T1000 (cell line): ENCODE data around the gene TP53I13.

Experiments used
- DNase-seq: peaks from one replicate; lab custom pipeline; 2025; ENCODE audit warnings: mixed read lengths; lab: John Stamatoyannopoulos, UW

The TP53I13 gene

DNA sequence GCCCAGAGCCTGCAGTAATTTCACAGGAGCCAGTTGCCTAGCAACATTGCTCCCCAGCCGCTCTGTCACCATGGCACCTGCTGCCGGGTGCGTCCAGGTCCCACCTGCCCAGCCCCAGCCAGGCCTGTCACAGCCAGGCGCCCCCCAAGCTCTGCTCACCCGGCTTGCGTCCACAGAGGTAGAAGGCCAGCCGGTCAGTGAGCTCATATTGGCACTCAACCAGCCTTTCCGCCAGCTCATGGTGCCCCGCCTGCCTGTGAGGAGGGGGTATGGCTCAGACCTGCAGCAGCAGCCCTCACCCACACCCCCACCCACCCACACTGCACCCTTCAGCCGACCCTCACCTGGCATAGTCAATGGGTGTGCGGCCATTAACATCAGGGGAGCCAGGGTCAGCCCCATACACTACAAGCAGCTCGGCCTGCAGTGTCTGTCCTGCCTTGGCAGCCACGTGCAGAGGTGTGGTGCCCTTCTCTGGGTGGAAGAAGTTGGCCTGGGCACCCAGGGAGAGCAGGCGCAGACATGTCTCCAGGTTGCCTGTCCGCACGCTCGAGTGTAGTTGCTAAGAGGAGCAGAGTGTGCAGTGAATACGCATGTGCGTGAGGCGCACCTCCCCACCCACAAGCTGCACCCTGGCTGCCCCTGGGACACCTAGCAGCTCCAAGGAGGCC lies 13.2 kb downstream of the TP53I13 start:
- DNase-seq, result no peak

DNA sequence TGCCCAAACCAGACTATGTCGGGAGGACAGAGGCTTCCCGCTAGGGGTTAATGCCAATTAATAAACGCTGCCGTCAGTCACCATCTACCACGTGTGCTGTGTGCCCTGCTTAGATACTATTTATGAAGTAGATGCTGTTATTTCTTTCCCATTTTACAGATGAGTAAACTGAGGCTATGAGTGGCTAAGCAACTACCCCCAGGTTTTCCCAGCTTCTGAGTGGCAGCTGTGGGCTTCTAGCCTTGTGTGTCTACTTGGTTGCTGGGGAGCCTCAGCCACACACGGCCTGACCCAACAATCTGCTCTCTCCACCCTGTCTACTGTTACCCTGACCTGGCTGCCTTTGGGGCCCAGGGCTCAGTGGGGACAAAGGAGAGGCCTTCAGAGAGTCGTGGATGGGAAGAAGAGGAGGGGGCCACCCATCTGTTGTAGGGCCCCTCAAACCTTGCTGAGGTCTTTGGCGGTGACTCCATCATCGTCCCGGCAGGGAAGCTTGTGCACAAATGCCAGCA lies 13.8 kb downstream of the TP53I13 start:
- no peak for DNase-seq

GRCh38 chr17:29582772-29583171 lies 14.3 kb downstream of the TP53I13 start:
- DNase-seq, result no peak

DNA sequence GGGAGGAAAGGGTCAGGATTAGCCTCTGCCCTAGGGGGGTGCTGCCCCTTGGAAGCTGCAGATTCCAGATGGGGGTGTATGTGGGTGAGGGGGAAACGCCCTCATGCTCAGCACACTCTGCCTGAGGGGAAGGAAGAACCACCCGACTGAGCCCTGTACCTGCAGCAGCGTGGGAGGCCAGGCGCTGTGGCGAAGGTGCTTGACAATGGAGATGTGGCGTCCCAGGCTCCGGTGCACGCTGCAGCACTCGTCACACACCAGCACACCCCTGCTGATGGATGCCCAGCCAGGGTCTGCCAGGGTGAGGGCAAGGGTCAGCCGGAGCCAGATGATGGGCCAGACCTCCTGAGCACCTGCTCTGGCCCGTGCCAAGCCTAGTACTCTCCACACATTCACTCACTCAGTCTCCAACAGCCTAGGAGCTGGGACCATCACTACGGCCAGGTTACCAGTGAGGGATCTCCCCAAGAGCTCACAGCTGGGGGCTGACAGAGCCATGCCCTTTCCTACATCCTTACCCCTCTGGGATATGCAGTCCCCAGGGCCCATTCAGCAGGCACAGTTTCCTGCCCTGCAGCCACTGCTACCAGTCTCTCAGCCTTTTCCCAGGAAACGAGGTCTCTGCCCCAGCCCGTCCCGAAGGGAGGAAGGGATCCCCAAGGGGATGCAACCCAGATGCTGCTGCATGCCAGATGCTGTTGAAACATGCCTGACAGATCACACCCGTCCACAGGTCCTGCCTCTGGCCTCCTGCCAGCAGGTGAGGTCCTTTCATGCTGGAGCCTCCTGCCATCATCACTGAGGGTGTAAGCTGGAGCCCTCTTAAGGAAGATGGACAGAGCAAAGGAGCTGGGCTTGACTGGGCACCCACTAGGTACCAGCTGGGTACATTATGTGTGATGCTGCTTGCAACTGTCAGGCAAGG lies 15.1 kb downstream of the TP53I13 start:
- no peak for DNase-seq

GRCh38 chr17:29584452-29585079 lies 16.1 kb downstream of the TP53I13 start:
- DNase-seq, result no peak

DNA sequence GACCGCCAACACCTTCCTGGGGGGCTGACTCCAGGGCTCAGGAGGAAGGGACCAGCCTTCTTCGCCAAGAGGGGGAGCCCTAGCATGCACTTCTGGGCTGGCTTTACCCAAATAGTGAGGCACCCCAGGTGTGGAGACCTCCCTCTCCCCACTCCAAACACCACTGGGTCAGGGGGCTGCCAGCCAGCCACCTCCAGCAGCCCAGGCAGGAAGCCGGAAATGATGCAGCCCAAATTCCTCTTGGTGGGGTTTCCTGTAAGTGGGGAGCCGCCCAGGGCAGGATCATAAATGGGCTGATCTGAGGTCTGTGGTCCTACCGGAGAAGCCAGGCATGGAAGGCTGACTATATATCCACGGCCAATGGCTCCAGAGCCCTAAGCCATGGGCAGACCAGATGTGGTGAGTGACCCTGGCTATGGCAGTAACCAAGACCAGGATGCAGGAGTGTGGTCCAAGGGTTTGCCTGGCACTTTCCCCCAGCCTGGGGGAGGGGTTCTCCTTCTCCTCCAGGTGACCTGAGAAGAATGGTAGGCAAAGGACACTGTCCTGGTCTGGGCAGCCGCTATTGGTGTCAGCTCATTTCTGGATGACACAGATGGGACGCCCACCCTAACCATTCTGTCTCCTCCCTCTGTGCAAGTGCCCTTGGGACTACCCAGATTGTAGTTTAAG lies 16.7 kb downstream of the TP53I13 start:
- DNase-seq, result no peak

DNA sequence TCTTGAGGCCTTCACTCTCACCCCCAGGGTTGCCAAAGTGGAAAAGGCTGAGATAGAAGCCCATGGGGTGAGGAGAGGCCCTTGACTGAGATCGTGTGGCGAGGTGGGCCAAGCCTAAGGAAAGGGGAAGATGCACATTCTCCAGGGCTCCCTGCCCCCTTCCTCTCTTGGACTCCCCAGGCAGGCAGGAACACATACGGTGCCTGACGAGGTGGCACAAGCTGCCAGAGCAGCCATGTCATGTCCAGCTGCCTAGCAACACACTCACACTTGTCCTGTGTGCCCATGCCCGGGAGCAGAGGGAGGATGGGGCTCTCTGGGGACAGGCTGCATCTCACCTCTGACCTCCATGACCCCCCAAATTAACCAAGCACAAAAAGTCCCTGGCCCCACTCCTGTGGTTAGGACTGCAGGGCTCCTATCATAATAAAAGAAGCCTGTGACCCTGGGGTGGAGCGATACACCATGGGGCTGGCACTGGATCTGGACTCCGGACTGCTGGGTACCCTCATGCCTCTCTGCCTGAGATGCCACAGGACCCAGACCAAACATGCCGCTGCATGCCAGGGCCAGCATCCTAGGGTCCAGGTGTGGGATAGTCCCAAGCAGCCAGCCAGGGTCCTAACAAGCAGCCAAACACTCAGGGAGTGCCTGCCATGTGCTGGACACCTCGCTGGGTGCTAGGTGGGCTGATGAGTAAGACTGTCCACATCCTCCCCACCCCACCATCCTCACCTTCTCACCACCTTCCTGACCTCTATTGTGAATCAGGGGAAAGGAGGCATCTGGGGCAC lies 18.4 kb downstream of the TP53I13 start:
- no peak for DNase-seq

DNA sequence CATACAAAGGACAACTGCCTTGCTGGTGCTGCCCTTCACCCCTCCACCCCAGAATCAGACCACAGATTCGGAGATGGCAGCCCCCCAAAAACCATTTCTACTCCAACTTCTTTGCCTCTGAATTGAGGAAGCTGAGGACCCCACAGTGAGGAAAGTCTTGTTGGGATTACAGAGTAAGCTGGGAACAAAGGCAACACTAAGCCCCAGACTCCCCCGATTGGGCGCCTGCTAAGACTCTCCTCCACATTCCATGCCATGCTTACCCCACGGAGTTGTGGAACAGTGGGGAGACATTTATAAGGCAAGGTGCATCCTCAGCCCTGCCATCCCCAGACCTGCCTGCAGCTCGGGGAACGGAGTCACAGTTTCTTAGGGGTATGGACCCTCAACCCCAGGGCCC lies 19.1 kb downstream of the TP53I13 start:
- DNase-seq, result no peak

GRCh38 chr17:29588017-29588561 lies 19.6 kb downstream of the TP53I13 start:
- DNase-seq, result no peak

- no peak for DNase-seq
These were observed 20.3 kb downstream of the TP53I13 start for GRCh38 chr17:29588562-29589411.

DNA sequence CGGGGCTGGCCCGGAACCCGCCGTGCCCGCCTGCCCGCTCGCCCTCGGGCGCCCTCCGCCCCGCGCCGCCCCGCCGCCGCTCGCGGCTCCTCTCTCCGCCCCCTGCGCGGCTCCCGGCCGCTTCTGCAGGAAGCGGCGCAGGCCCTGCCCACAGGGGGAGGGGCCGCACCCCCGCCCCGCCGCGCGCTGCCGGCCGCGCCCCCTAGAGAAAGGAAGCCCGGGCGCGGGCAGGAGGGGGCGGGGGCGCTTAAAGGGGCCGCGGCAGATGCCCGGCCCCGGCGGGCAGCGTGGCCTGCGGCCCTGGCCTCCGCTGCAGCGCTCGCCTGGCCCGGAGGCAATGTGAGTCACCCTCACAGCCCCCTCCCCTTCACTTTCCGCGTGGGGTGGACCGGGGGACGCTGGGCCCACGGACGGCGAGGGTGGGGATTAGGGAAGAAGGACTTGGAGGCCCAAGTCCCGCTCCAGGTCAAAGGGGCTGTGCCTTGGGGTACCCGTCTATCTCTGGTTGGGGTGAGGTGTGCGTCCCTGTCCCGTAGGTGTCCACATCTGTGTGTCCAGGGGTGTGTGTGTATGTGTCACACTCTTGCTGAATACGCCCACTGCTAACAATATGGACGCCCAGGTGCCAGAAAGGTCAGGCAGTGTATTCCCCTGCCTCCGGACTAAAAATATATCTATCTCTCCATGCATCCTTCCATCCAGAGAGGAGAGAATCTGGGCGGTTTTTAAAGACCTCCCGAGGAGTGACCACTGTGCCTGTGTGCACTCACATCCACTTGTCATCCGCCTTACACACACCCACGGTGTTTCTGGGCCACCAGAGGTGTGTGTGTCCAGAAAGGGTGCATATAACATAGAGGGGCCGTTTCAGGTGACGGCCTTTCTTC lies 21.3 kb downstream of the TP53I13 start, which contains the start of gene GIT1:
Gene GIT1, minus strand, starts transcription at position 125 of the 887 bp plus-strand sequence. CDS start 270 bp downstream, outside the sequence.
- DNase-seq, result peak; percentile 70

DNA sequence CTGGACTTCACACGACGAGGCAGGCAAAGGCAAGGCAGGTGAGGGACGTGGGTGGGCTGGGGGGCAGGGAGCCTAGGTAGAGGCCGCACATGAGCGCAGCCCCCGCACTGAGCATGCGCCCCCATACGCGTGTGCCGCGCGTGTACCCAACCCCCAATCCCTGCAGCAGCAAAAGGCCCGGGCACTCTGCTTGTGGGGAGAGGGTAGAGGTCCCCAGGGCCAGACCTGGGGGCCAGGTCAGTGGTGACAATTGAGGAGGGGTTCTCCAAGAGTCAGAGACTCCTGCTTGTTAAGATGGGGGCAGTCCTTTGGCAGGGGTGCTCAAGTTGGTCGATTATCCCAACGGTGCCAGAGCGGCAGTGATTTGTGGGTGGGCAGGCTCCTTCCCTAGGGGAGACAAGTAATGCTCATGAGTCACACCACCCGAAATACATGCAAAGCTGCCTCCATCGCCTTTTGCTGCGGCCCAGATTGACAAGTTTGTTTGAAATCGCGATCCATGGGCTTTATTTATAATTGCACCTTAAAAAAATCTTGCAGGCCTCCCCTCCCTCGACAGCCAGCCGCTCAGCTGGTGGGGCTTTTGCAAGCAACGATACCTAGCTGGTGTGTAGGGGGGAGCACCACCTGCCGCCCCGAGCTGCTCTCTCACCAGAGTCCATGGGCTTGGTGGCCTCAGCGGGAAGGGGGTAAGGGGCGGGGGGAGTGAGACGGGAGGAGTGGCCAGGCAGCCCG lies 22.1 kb downstream of the TP53I13 start:
- peak; percentile 34 for DNase-seq

- DNase-seq, result peak; percentile 60
These were observed 22.7 kb downstream of the TP53I13 start for GRCh38 chr17:29591146-29591736.

DNA sequence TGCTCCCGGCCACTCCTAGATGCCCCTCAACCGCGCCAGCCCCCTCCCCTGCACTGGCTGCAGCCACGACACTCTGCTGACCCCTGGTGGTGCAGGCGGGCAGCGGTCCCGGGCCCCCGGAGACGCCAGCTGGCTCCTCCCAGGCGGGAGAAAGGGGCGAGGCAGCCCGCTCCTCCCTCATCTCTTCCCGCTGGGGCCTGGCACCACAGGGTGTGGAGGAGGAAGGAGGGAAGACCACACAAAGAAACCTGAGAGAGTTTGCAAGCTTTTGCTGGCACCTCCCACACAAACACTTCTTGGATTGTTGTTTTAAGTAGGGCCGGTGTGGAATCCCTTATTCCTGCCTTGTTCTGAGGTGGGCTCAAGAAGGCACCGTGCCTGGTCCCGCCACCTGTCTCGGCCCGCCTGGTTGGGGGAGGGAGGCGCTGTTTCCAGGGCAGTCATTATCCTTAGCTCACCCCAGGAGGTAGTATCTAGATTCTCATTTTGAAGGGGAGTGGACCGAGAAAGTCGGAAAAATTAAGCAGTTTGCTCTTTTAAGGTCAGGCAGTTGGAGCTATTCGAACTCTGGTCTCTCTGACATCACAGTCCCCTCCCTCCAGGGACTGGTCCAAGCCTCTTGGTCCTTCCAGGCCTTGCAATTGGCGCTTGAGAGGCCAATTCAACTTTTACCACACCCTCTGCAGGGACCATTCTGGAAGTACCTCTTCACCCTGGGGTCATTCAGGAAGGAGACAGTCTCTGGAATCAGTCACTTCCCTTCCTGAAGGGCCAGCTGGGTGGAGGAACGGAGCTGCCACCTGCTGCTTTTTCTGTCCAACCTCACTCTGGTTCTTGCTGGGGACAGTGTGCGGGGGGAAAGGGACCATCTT lies 23.5 kb downstream of the TP53I13 start:
- peak; percentile 90 for DNase-seq

GRCh38 chr17:29592850-29593551 lies 24.5 kb downstream of the TP53I13 start, which contains the start of gene ANKRD13B:
TSS of gene ANKRD13B (plus strand) at chr17:29593132. CDS start at chr17:29593622, 490 bp downstream.
- DNase-seq, result no peak
